GM21576 (cell line): Measurements from ENCODE around the gene CHRND.
"Not testable (repeated sequence)": the region's sequence is repeated elsewhere in the genome, so short reads cannot be mapped to it uniquely, and the experiment has no call there.

ENCODE experiments used
- ATAC-seq: cut with Tn5 transposase; IDR thresholded peaks from one replicate; pipeline ENCODE4 v1.9.1; 2021; ENCODE audit warnings: mild to moderate bottlenecking, moderate library complexity; ENCODE audit not compliant: unreplicated experiment

Gene CHRND

DNA sequence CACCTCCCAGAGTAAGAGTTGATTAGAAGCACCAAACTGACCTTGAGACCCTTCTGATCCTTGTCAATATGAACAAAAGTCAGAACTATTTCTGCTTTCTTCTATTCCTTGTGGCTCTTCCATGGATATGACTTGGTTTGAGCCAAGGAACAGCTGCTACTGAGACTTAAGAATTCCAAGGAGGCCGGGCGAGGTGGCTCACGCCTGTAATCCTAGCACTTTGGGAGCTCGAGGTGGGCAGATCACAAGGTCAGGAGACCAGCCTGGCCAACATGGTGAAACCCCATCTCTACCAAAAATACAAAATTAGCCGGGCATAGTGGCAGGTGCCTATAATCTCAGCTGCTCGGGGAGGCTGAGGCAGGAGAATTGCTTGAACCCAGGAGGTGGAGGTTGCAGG lies 44.5 kb downstream of the CHRND start:
- not testable (repeated sequence) for ATAC-seq

DNA sequence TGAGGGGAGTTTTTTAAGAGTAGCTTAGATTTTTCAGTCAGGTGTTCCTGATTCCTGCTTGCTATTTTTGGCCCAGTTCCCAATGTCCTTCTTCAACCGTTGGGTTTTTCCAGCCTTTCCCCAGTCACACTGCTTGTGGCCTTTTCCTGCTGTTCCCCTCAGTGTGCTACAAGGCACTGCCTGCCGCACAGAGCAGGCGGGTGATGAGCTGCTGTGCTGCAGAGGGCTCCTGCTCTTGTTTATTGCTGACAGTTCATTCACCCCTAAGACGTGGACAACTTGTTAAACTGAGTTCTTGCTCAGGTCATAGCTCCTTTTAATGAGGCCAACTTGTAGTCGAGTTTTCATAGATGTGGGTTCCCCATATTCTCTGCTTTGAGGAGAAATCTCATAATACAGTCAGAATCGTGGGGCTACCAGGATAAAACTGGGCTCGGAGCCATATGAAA lies 45.1 kb downstream of the CHRND start:
- no peak for ATAC-seq

DNA sequence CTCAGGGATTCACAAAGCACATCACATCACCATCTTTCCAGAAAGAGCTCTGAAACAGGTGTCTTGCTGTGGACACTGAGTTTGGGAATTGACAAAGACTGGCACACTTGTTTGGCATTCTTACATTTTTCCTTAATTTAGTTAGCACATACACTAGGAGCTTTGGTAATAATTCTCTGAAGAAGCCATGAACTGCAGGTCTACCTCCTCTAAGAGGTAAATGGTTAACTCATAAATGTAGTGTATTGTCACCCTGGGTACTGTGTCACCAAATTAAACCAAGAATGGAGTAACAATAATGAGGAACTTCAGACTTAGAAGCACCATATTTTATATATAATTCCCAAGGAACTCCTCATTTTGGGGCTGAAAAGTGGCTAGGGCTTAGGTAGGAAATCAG lies 47.1 kb downstream of the CHRND start:
- ATAC-seq: no peak

DNA sequence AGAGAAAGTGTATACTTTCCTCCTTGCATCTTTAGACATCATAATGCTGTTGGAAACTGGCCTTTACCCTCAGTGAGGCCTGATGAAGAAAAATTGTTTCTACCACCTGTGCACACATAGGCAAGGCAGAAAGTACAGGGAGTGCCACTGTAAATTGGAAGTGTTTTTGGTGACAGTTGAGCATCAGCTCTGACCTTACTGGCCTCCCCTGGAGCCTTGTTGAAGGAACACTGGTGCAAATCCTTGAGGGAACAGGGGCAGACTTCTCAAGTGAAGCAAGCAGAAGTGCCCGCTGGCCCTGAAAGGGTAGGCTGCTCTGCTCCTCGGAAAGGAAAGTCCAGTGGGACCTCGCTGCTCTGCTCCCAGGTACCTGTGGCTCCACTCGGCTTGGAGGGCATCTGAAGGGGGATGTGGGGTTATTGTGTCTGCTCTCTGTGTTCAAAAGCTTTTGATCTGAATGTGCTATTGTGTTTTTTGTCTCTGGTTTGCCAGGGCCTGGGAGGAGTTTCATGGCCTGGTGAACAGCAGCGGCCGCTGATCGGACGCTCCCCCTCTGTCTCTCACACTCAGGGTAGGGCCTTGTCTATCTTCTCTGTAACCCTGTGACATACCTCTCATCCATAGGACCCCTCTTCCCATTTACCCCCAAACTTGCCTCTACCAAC lies 47.9 kb downstream of the CHRND start:
- no peak for ATAC-seq

DNA sequence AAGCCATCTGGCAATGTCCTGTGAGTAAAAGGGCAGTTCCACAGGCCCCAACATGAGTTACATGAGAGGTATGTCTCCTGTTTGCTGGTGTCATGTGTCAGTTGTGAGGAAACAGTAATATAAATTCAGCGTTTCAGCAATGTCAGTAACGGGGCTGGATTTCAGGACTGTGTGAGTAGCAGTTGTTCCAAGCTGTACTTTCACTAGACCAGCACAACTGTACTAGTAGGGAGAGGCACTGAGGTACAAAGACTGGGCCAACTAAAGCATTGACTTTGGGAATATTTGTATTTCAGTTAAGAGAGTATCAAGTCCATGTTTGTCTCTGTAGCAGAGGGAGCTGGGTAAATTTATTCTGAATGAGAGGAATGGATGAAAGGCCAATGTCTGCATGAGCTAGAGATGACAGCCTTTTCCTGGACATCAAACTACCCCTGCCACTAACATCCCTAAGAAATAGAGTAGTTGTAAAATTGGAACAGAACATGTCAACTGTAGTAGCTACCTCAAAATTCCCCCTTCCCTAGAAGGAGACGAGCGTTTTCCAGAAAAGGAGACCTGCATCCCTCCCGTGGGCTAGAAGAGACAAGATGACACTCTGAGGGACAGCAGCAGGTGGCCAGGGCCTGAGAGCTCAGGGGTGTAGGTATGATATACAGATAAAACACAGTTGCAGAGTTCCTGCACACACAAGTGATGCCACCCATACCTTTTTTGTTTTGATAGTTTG lies 48.9 kb downstream of the CHRND start:
- no peak for ATAC-seq

DNA sequence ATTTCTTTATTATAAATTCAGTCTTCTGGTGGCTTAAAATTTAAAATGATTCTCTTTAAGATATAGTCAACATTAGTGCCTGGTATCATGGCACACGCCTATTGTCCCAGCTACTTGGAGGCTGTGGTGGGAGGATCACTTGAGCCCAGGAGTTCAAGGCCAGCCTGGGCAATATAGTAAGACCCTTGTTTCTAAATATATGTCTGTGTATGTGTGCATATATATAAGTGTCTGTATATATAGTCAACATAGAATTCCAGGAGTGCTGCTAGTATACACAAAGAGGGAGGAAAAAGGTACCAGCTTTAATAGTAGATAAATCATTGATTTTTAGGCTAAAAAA lies 49.4 kb downstream of the CHRND start:
- ATAC-seq: no peak

DNA sequence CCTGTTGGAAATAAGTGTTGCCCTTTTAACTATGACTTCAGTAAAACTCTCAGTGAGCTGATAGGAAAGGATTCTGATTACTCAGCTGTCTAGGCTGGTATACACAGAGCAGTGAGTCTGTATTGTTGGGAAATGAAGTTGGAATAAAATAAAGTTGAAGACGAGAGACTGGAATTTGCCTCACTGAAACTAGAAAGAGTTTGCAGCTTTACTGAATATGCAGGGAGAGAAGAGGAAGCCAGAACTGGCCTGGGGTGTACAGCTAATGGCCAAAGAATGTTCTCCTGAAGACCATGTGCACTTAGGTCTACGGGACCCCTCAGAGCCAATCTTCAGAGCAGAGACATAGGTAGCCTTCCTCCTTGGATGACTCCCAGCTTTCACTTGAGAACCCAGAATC lies 51.0 kb downstream of the CHRND start:
- no peak for ATAC-seq

DNA sequence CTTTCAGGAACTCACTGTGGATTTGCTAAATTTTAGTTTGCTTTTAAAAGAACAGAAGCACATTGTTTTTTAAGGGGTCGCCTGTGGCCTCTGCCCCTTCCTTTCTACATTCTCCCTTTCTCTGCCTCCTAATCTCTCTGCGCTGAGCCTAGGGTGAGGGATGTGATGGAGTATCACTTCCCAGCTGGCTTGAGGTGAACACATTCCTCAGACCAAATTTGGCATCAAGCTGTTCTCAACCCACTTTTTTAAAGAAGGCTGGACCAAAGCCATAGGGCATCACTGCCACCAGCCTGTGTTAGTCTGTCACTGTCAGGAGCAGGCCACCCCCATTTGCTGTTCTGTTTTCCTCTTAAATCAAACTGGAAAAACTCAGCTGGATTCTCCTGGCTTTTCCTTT lies 51.9 kb downstream of the CHRND start:
- no peak for ATAC-seq

DNA sequence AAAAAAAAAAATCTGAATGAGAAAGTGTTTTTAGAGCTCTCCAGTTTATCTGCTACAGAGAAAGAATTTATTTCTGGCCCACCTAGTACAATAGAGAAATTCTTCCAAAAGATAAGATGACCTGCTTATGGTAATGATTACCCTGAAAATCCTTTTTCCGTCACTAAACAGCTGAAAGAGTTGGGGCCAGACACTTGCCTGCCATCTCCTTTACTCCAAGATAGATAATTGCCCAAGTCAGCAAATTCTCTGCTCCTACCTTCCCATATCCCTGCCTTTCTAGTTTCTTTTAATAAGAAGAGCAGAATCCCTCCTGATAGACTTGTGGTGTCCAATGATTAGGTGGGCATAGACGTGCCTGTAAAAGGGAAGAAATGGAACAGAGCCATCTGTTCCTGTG lies 52.7 kb downstream of the CHRND start:
- ATAC-seq: no peak

DNA sequence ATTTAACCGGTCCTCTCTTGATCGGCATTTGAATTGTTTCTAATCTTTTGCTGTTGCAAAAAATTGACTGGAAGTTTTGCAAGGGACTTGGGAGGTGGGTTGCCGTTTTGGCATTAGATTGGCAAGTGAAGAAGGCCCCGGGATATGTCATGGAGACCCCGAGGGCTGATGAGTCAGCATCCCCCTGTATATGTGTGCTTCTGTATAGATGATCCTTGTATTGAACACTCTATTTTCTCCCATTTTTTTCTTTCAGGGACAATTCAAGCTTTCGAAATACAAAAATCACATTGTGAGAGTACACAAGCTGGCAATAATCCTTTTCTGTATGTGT lies 54.7 kb downstream of the CHRND start:
- no peak for ATAC-seq

DNA sequence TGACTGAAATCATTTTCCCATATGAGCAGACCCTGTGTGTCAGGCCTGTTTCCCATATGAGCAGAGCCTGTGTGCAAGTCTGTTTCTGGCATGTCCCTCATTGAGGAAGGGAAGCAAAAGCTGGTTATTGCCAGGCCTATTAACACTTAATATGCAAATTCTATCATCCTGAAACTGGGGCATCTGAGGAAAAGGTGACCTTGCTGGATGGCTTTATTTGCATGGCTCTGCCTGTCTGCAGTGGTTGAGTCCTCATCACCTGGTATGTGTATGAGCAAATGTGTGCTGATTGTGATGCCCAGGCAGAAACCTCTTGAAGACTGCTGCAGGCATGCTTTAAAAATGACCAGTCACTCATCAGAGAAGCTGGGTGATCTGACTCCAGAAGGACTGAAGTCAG lies 55.8 kb downstream of the CHRND start:
- ATAC-seq: no peak

DNA sequence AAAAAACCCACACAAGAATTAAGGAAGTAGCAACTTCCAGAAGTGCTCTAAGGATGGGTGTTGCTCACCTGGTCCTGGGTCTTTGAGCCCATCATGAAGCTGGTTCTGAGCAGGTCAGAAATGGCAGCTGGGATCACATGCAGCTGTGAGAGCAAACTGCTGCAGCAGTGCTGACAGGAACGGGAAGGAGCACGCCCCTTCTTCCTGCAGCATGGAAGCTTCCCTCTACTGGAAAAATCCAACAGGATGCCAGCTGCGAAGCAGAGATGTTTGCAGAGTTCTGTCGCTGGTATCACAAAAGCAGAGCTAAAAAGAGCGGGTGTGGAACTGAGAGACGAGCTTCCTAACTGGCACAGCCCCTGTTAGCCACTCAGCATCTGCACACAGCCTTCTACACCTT lies 58.3 kb downstream of the CHRND start:
- no peak for ATAC-seq
